Stimulated activated CD8-positive, alpha-beta memory T cell treated with anti-CD3 and anti-CD28 coated beads, Interleukin-12 subunit alpha, Interleukin-12 subunit beta, amount 100 ng/mL, for 24 hours (primary cell): Measurements from ENCODE around the gene OXSR1.
"Not testable (repeated sequence)": the region's sequence is repeated elsewhere in the genome, so short reads cannot be mapped to it uniquely, and the experiment has no call there.

Experiments used
- DNase-seq: peaks from one replicate; pipeline ENCODE4 v3.0.0-alpha.2; 2020; ENCODE audit errors: extremely low read depth

OXSR1 gene

GRCh38 chr3:38222032-38222634 is 56.8 kb downstream of the OXSR1 start:
- DNase-seq = no peak

GRCh38 chr3:38224357-38224756 is 59.0 kb downstream of the OXSR1 start:
- no peak for DNase-seq

- DNase-seq = no peak
Measured at GRCh38 chr3:38226273-38226672, 60.9 kb downstream of the OXSR1 start.

- DNase-seq = no peak
Measured at GRCh38 chr3:38227989-38228388, 62.7 kb downstream of the OXSR1 start.

GRCh38 chr3:38229036-38229435 is 63.7 kb downstream of the OXSR1 start:
- DNase-seq = no peak

- DNase-seq = no peak
Measured at GRCh38 chr3:38232701-38233100, 67.4 kb downstream of the OXSR1 start.

- no peak for DNase-seq
Measured at GRCh38 chr3:38235466-38235865, 70.1 kb downstream of the OXSR1 start.

GRCh38 chr3:38238416-38239008 is 73.2 kb downstream of the OXSR1 start:
- DNase-seq = no peak

- not testable (repeated sequence) for DNase-seq
Measured at GRCh38 chr3:38242812-38243211, 77.5 kb downstream of the OXSR1 start.

GRCh38 chr3:38245930-38246329 is 80.6 kb downstream of the OXSR1 start:
- DNase-seq = no peak

GRCh38 chr3:38247366-38248035 is 82.2 kb downstream of the OXSR1 start:
- no peak for DNase-seq

GRCh38 chr3:38250198-38250597 is 84.9 kb downstream of the OXSR1 start:
- DNase-seq = no peak

GRCh38 chr3:38251197-38251596 is 85.9 kb downstream of the OXSR1 start:
- no peak for DNase-seq

- DNase-seq = no peak
Measured at GRCh38 chr3:38253704-38254103, 88.4 kb downstream of the OXSR1 start.

- DNase-seq = no peak
Measured at GRCh38 chr3:38254872-38255271, 89.5 kb downstream of the OXSR1 start.

GRCh38 chr3:38255627-38256026 is 90.3 kb downstream of the OXSR1 start:
- DNase-seq = no peak

- no peak for DNase-seq
Measured at GRCh38 chr3:38257583-38257982, 92.2 kb downstream of the OXSR1 start.

GRCh38 chr3:38260474-38260873 is 95.1 kb downstream of the OXSR1 start:
- DNase-seq = no peak

- DNase-seq = no peak
Measured at GRCh38 chr3:38264353-38264771, 99.0 kb downstream of the OXSR1 start.

- DNase-seq = no peak
Measured at GRCh38 chr3:38264779-38265178, 99.4 kb downstream of the OXSR1 start.

GRCh38 chr3:38265604-38266307 is 100.4 kb downstream of the OXSR1 start, which contains the start of gene SLC22A13:
Gene SLC22A13, plus strand, starts transcription at chr3:38265812. Its CDS starts 49 bp downstream, at chr3:38265861.
- no peak for DNase-seq

- DNase-seq = no peak
Measured at GRCh38 chr3:38266810-38267209, 101.5 kb downstream of the OXSR1 start.

GRCh38 chr3:38267662-38268061 is 102.3 kb downstream of the OXSR1 start:
- no peak for DNase-seq
